H1 (cell line): Measurements from ENCODE around the gene SETD1B. TPM values are rescaled to one million over a fixed set of nuclear protein-coding genes. Genes with fewer than 3 reads are reported as not detected.

Experiments used
- CTCF ChIA-PET: fragments of 300-600 bp; sonication (Branson Sonifier 250); formaldehyde crosslinking; loops from one replicate; lab custom pipeline; 2021; ENCODE audit not compliant: partially characterized antibody; lab: Charles Lee
- POLR2A ChIA-PET: fragments of 300-600 bp; sonication (Branson Sonifier 250); formaldehyde crosslinking; loops from one replicate; lab custom pipeline; 2021; ENCODE audit warnings: inconsistent platforms; ENCODE audit not compliant: partially characterized antibody; lab: Charles Lee
- DNase-seq, 2 experiments: peaks; one replicate each; pipeline versions ENCODE4 v3.0.0 to v3.0.0-alpha.2; 2010 to 2022; ENCODE audit warnings: low spot score in 2 of 2, low read depth in 1 of 2, mixed read lengths in 1 of 2
- FAIRE-seq: peaks from 2 replicates; lab custom pipeline; 2011; peaks lifted over from hg19 to GRCh38; lab: Jason Lieb, UNC
- H2AFZ ChIP-seq: 2 replicates; pipeline ENCODE4 v1.8.1; 2012; ENCODE audit warnings: low read length, inconsistent platforms
- H2AK5ac ChIP-seq: 2 replicates; pipeline ENCODE4 v1.6.1; 2013; ENCODE audit warnings: low read depth, low read length
- H2BK120ac ChIP-seq: replicated peaks from 2 replicates; pipeline ENCODE3; 2013; ENCODE audit warnings: low read depth, low read length, inconsistent platforms
- H2BK12ac ChIP-seq: 2 replicates; pipeline ENCODE4 v1.6.1; 2013; ENCODE audit warnings: low read depth, low read length
- H2BK15ac ChIP-seq: 2 replicates; pipeline ENCODE4 v1.6.1; 2013; ENCODE audit warnings: low read length
- H2BK20ac ChIP-seq: 2 replicates; pipeline ENCODE4 v1.6.1; 2013; ENCODE audit warnings: low read length
- H2BK5ac ChIP-seq: 2 replicates; pipeline ENCODE4 v1.6.1; 2013; ENCODE audit warnings: low read depth, low read length
- H3K14ac ChIP-seq: 2 replicates; pipeline ENCODE4 v1.6.1; 2013; ENCODE audit warnings: inconsistent platforms; ENCODE audit not compliant: insufficient read length
- H3K18ac ChIP-seq: 2 replicates; pipeline ENCODE4 v1.6.1; 2013; ENCODE audit warnings: low read length; ENCODE audit errors: extremely low read depth
- H3K23ac ChIP-seq: 2 replicates; pipeline ENCODE4 v1.6.1; 2013; ENCODE audit warnings: inconsistent platforms; ENCODE audit not compliant: insufficient read length
- H3K23me2 ChIP-seq: 2 replicates; pipeline ENCODE4 v1.6.1; 2013; ENCODE audit warnings: low read depth, low read length
- H3K27ac ChIP-seq: 2 replicates; pipeline ENCODE4 v1.6.1; 2011; ENCODE audit warnings: low read depth, low read length, inconsistent platforms
- H3K27me3 ChIP-seq, 4 experiments: replicated peaks in 1 of 4; 1 replicate in 1 of 4; 2 replicates in 3 of 4; pipeline versions ENCODE4 v1.6.1 to v1.8.1; 2011 to 2013; ENCODE audit warnings: low read length in 3 of 4, mild to moderate bottlenecking in 3 of 4, inconsistent platforms in 2 of 4, mixed read lengths in 2 of 4, moderate library complexity in 1 of 4; ENCODE audit not compliant: control insufficient read depth in 3 of 4, insufficient read depth in 3 of 4; ENCODE audit errors: extremely low read depth in 1 of 4
- H3K36me3 ChIP-seq, 4 experiments: 2 replicates each; pipeline versions ENCODE4 v1.6.1 to v1.8.1; 2011 to 2013; ENCODE audit warnings: mild to moderate bottlenecking in 4 of 4, low read length in 3 of 4, moderate library complexity in 2 of 4, control low read depth in 1 of 4, inconsistent platforms in 1 of 4; ENCODE audit not compliant: insufficient read depth in 4 of 4, control insufficient read depth in 2 of 4
- H3K4ac ChIP-seq: replicated peaks from 2 replicates; pipeline ENCODE3; 2013; ENCODE audit warnings: low read length, low read depth, mixed read lengths, inconsistent platforms; ENCODE audit not compliant: insufficient read length
- H3K4me1 ChIP-seq, 4 experiments: replicated peaks in 1 of 4; 1 replicate in 1 of 4; 2 replicates in 3 of 4; pipeline versions ENCODE4 v1.6.1 to v1.8.1; 2011 to 2013; ENCODE audit warnings: low read length in 3 of 4, inconsistent platforms in 2 of 4, mixed read lengths in 1 of 4; ENCODE audit not compliant: insufficient read depth in 4 of 4, control insufficient read depth in 3 of 4
- H3K4me2 ChIP-seq, 2 experiments: 2 replicates each; pipeline versions ENCODE4 v1.6.1 to v1.8.1; 2011 to 2013; ENCODE audit warnings: low read depth in 2 of 2, low read length in 2 of 2, control low read depth in 1 of 2, inconsistent platforms in 1 of 2, mild to moderate bottlenecking in 1 of 2; ENCODE audit not compliant: insufficient read depth in 1 of 2
- H3K4me3 ChIP-seq, 4 experiments: fragments of 200-600, 300-600 bp in 1 of 4; sonication (generic), shearing (Covaris generic), sonication (Bioruptor Twin) in 1 of 4; 2 replicates each; pipeline versions ENCODE4 v1.5.1 to v1.8.1; 2011 to 2016; ENCODE audit warnings: low read length in 4 of 4, low read depth in 3 of 4, control low read depth in 2 of 4, inconsistent platforms in 2 of 4, mild to moderate bottlenecking in 2 of 4, mixed read lengths in 1 of 4, moderate library complexity in 1 of 4; ENCODE audit not compliant: insufficient read depth in 2 of 4; ENCODE audit errors: extremely low read depth in 1 of 4
- H3K56ac ChIP-seq: replicated peaks from 2 replicates; pipeline ENCODE3; 2013; ENCODE audit warnings: low read depth, mild to moderate bottlenecking, mixed read lengths, low read length, inconsistent platforms; ENCODE audit not compliant: insufficient read length
- H3K79me1 ChIP-seq: 2 replicates; pipeline ENCODE4 v1.6.1; 2013; ENCODE audit warnings: low read depth, low read length, control low read depth
- H3K79me2 ChIP-seq, 2 experiments: 2 replicates each; pipeline versions ENCODE4 v1.6.1 to v1.8.1; 2012 to 2013; ENCODE audit warnings: low read length in 2 of 2, mild to moderate bottlenecking in 2 of 2, inconsistent platforms in 1 of 2; ENCODE audit not compliant: insufficient read depth in 2 of 2, control insufficient read depth in 1 of 2
- H3K9ac ChIP-seq, 4 experiments: replicated peaks in 1 of 4; 1 replicate in 1 of 4; 2 replicates in 3 of 4; pipeline versions ENCODE4 v1.6.1 to v1.8.1; 2011 to 2013; ENCODE audit warnings: low read depth in 3 of 4, low read length in 3 of 4, control low read depth in 2 of 4, mild to moderate bottlenecking in 2 of 4, moderate library complexity in 2 of 4, inconsistent platforms in 1 of 4; ENCODE audit errors: extremely low read depth in 1 of 4
- H3K9me3 ChIP-seq, 2 experiments: 2 replicates each; pipeline versions ENCODE4 v1.6.1 to v1.8.1; 2012 to 2013; ENCODE audit warnings: mild to moderate bottlenecking in 2 of 2, moderate library complexity in 2 of 2, control low read depth in 1 of 2, inconsistent platforms in 1 of 2, low read depth in 1 of 2, low read length in 1 of 2, mixed read lengths in 1 of 2; ENCODE audit not compliant: insufficient read depth in 2 of 2
- H4K20me1 ChIP-seq, 2 experiments: replicated peaks in 1 of 2; 2 replicates each; pipeline versions ENCODE3 to v1.8.1; 2011 to 2013; ENCODE audit warnings: inconsistent platforms in 2 of 2, low read length in 2 of 2, mild to moderate bottlenecking in 1 of 2; ENCODE audit not compliant: insufficient read depth in 2 of 2, control insufficient read depth in 1 of 2
- H4K5ac ChIP-seq: 2 replicates; pipeline ENCODE4 v1.6.1; 2013; ENCODE audit warnings: low read length, low read depth, mixed read lengths, inconsistent platforms; ENCODE audit not compliant: insufficient read length
- H4K8ac ChIP-seq: 2 replicates; pipeline ENCODE4 v1.8.0; 2013; ENCODE audit warnings: mild to moderate bottlenecking, moderate library complexity, low read length, inconsistent platforms; ENCODE audit not compliant: insufficient read depth; ENCODE audit errors: extremely low read depth
- H4K91ac ChIP-seq: replicated peaks from 2 replicates; pipeline ENCODE3; 2013; ENCODE audit warnings: low read length, mixed read lengths, inconsistent platforms; ENCODE audit not compliant: insufficient read length
- NRF1 ChIP-seq: IDR thresholded peaks from 2 replicates; pipeline ENCODE4 v1.6.1; 2011; ENCODE audit warnings: mild to moderate bottlenecking, low read depth, low read length, improper control_type of control experiment
- SAP30 ChIP-seq: fragments of 300-600 bp; sonication (generic); IDR thresholded peaks from 2 replicates; pipeline ENCODE4 v1.7.1; 2012; ENCODE audit warnings: low read length, moderate library complexity, mild to moderate bottlenecking, inconsistent platforms; ENCODE audit not compliant: insufficient read depth, insufficient replicate concordance
- SP4 ChIP-seq: IDR thresholded peaks from 2 replicates; pipeline ENCODE4 v1.6.1; 2012; ENCODE audit warnings: low read length, inconsistent platforms
- WGBS, 2 experiments: shearing (Covaris generic) in 1 of 2; methylation state at CpG; one replicate each; pipeline versions ENCODE4 v1.1.6 to v1.1.7; 2013 to 2015; ENCODE audit warnings: low lambda C conversion rate in 2 of 2, mixed read lengths in 2 of 2, inconsistent platforms in 1 of 2, low coverage in 1 of 2, missing lambda C conversion rate in 1 of 2; ENCODE audit not compliant: insufficient replicate concordance in 2 of 2, insufficient coverage in 1 of 2, insufficient read length in 1 of 2; ENCODE audit errors: extremely low coverage in 1 of 2, missing lambda C conversion rate in 1 of 2; 5-methylcytosine and 5-hydroxymethylcytosine counted together
- polyA plus RNA-seq, 7 experiments: library from polyadenylated mRNA; depleted of rRNA in 3 of 7; stranded (reverse) in 5 of 7; unstranded in 2 of 7; fragments of >200 nt in 5 of 7; fragments of 200-250 nt in 2 of 7; gene quantifications; 1 replicate in 5 of 7; 2 replicates in 1 of 7; 4 replicates in 1 of 7; pipeline versions ENCODE4 v1.2.1 to v1.2.3, GENCODE V29; 2011 to 2013; ENCODE audit warnings: missing spikeins in 2 of 7, mixed read lengths in 2 of 7
- total RNA-seq: library from RNA; stranded (reverse); fragmentation: NEBNext Ultra II Directional; extraction: Animal tissue kit (Norgen Biotek cat#: 25700); gene quantifications from 2 replicates; pipeline ENCODE4 v1.2.1, GENCODE V29; 2021

Gene SETD1B
- total and polyA plus RNA-seq, 2 of the 8 experiments (the other 6 are each of a cell fraction or from before 2014, with no cell fraction given) = 1.3 to 17.7 TPM

DNA sequence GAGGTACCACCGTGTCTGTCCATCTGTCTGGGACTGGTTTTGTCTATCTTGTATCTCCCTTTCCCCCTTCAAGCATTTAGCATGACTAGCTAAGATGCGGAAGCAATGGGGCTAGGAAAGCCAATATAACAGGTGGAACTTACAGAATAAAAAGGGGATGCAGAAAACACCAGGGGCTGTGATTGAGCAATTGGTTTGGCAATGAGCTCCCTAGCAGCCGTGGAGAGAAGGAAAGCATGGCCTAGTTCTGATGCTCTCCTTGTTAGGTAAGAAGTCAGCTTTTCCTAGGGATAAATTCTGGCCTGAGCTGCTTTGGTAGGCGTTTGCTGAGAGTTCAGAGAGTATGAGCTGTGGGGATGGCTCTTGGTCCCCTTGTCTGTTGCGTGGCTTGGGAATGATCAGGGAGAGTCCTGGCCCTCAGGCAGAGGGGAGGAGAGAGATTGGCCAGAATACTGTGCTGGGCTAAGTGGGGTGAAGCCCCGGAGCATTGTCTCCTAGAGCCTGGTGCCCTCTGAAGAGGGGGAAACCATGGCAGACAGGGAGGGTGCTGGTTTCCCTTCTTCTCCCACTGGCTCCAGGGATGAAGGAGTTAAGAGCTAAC is 7.1 kb downstream of the SETD1B start:
- ChIA-PET POLR2A (interaction anchor here (0.6 to 27.9 kb wide), 12 partner anchors 11 to 964 kb away, joined by 3 to 958 read pairs (median 4); partner anchors contain the start of genes RHOF, SETD1B and TMEM120B), CTCF (interaction anchor here (0.5 to 12.0 kb wide), 26 partner anchors 9 to 332 kb away, joined by 3 to 363 read pairs (median 4); partner anchors contain the start of genes HPD, PSMD9 and RHOF)
- H2BK12ac ChIP-seq = peak overlapping the region; percentile 60; the same call in 1 of the 2 replicates
- DNase-seq = no peak
- peak overlapping the region; percentile 17; the same call in 1 of the 2 replicates for H2AK5ac ChIP-seq
- H3K4ac ChIP-seq = no peak overlapping the region
- no peaks in the 10 kb centered on the region for H3K9me3 ChIP-seq
- H2BK20ac ChIP-seq = peak overlapping the region; percentile 52
- H3K9ac ChIP-seq = 0 out of 7 replicates have a peak overlapping the region, but pooled peaks of 1 of the 4 experiments have one; percentile 17
- FAIRE-seq = no peak
- no peak overlapping the region for H4K5ac ChIP-seq
- no peak overlapping the region for H3K27ac ChIP-seq
- no peak overlapping the region for H2AFZ ChIP-seq
- no peak overlapping the region for H2BK15ac ChIP-seq
- peak overlapping the region; percentile 70 to 83 (median 76); a peak in 6 of 8 replicates for H3K4me3 ChIP-seq
- 80% methylated on average over 6 of the region's 6 CpGs; no CpG with 5 or more reads in 1 of the 2 experiments for WGBS, 2 experiments
- H2BK5ac ChIP-seq = peak overlapping the region; percentile 64
- peaks cover 10% of the 10 kb centered on the region for H3K23me2 ChIP-seq
- H2BK120ac ChIP-seq = no peak overlapping the region
- H3K27me3 ChIP-seq = no peaks in the 10 kb centered on the region
- H3K36me3 ChIP-seq = peaks cover 2 to 36% (median 17%) of the 10 kb centered on the region in 4 experiments; a peak in 4 of 8 replicates
- H3K79me2 ChIP-seq = peaks cover 0 to 44% of the 10 kb centered on the region in 2 experiments; a peak in 2 of 4 replicates
- TF ChIP-seq SAP30 (no peak), SP4 (0 out of 2 replicates have a peak, but pooled peaks have one; percentile 8), NRF1 (no peak)
- peak overlapping the region; percentile 49 for H3K18ac ChIP-seq
- peaks cover 7 to 38% (median 21%) of the 10 kb centered on the region in 4 experiments for H3K4me1 ChIP-seq
- H4K20me1 ChIP-seq = peaks cover 1 to 11% of the 10 kb centered on the region in 2 experiments
- H3K14ac ChIP-seq = no peak overlapping the region
- H3K4me2 ChIP-seq = peak overlapping the region; percentile 88 to 97
- H3K79me1 ChIP-seq = peaks cover 14% of the 10 kb centered on the region
- H3K56ac ChIP-seq = no peak overlapping the region
- H3K23ac ChIP-seq = no peak overlapping the region
- H4K8ac ChIP-seq = no peak overlapping the region
- peak overlapping the region; percentile 2 for H4K91ac ChIP-seq
